Endothelial cell of umbilical vein (primary cell): ENCODE results near the gene MBD1. TPM values are rescaled to one million over a fixed set of nuclear protein-coding genes. Genes with fewer than 3 reads are reported as not detected.

ENCODE experiments used
- BruUV-seq: library from RNA; stranded (reverse); fragments of 400-500 nt; replicated peaks from 2 replicates; lab custom pipeline; 2021; lab: Mats Ljungman, UMichigan
- CTCF ChIA-PET: fragments of 300-600, 350-600 bp; sonication (Branson Sonifier 250); formaldehyde crosslinking; loops from one replicate; lab custom pipeline; 2021; ENCODE audit warnings: antibody characterized with exemption, inconsistent platforms; lab: Charles Lee
- POLR2A ChIA-PET: fragments of 300-600, 350-600 bp; sonication (Branson Sonifier 250); formaldehyde crosslinking; loops from one replicate; lab custom pipeline; 2021; ENCODE audit warnings: antibody characterized with exemption, inconsistent platforms; lab: Charles Lee
- DNase-seq: peaks from one replicate; pipeline ENCODE4 v3.0.0-alpha.2; 2011; ENCODE audit warnings: low read depth, low spot score
- FAIRE-seq: peaks from 2 replicates; lab custom pipeline; 2011; peaks lifted over from hg19 to GRCh38; lab: Jason Lieb, UNC
- H2AFZ ChIP-seq: 2 replicates; pipeline ENCODE4 v1.6.0; 2012; ENCODE audit warnings: low read depth, low read length, control low read depth, inconsistent platforms
- H3K27ac ChIP-seq: 2 replicates; pipeline ENCODE4 v1.5.1; 2011; ENCODE audit warnings: low read depth, mild to moderate bottlenecking, control low read depth, low read length, moderate library complexity; ENCODE audit not compliant: insufficient read depth
- H3K27me3 ChIP-seq, 2 experiments: 2 replicates each; pipeline versions ENCODE4 v1.6.0 to v1.6.1; 2011; ENCODE audit warnings: low read length in 2 of 2, mixed read lengths in 1 of 2; ENCODE audit not compliant: control insufficient read depth in 2 of 2, insufficient read depth in 2 of 2
- H3K36me3 ChIP-seq, 2 experiments: 2 replicates in 1 of 2; 3 replicates in 1 of 2; pipeline ENCODE4 v1.5.1; 2011; ENCODE audit warnings: low read length in 2 of 2, mild to moderate bottlenecking in 1 of 2, moderate library complexity in 1 of 2; ENCODE audit not compliant: control insufficient read depth in 2 of 2, insufficient read depth in 2 of 2; ENCODE audit errors: extremely low read depth in 1 of 2
- H3K4me1 ChIP-seq: 3 replicates; pipeline ENCODE4 v1.5.1; 2011; ENCODE audit warnings: mild to moderate bottlenecking, low read length; ENCODE audit not compliant: control insufficient read depth, insufficient read depth; ENCODE audit errors: extremely low read depth
- H3K4me2 ChIP-seq: 2 replicates; pipeline ENCODE4 v1.6.1; 2011; ENCODE audit warnings: low read length, control low read depth, mixed read lengths; ENCODE audit not compliant: insufficient read depth
- H3K4me3 ChIP-seq, 3 experiments: fragments of 200-600 bp in 1 of 3; sonication (generic), shearing (Covaris generic) in 1 of 3; replicated peaks in 1 of 3; 2 replicates each; pipeline ENCODE4 v1.5.1; 2011 to 2016; ENCODE audit warnings: control low read depth in 3 of 3, low read length in 3 of 3, mild to moderate bottlenecking in 2 of 3, inconsistent platforms in 1 of 3, low read depth in 1 of 3, moderate library complexity in 1 of 3; ENCODE audit not compliant: insufficient read depth in 1 of 3
- H3K79me2 ChIP-seq: 2 replicates; pipeline ENCODE4 v1.6.0; 2012; ENCODE audit warnings: low read length, inconsistent platforms; ENCODE audit not compliant: control insufficient read depth, insufficient read depth
- H3K9ac ChIP-seq: replicated peaks from 2 replicates; pipeline ENCODE3; 2011; ENCODE audit warnings: low read length, control low read depth; ENCODE audit not compliant: insufficient read depth; ENCODE audit errors: extremely low read depth
- H3K9me1 ChIP-seq: replicated peaks from 3 replicates; pipeline ENCODE4 v1.6.0; 2011; ENCODE audit warnings: mild to moderate bottlenecking, low read length; ENCODE audit not compliant: control insufficient read depth, insufficient read depth; ENCODE audit errors: extremely low read depth
- H3K9me3 ChIP-seq: replicated peaks from 2 replicates; pipeline ENCODE4 v1.5.1; 2012; ENCODE audit warnings: low read length, inconsistent platforms; ENCODE audit not compliant: control insufficient read depth, insufficient read depth
- H4K20me1 ChIP-seq: replicated peaks from 2 replicates; pipeline ENCODE3; 2011; ENCODE audit warnings: mild to moderate bottlenecking, low read length; ENCODE audit not compliant: control insufficient read depth, insufficient read depth; ENCODE audit errors: extremely low read depth
- EZH2 ChIP-seq: IDR thresholded peaks from 2 replicates; pipeline ENCODE4 v1.6.1; 2012; ENCODE audit warnings: borderline replicate concordance, low read depth, mild to moderate bottlenecking, moderate library complexity, low read length, inconsistent platforms; ENCODE audit not compliant: severe bottlenecking
- FOS ChIP-seq: IDR thresholded peaks from 2 replicates; pipeline ENCODE4 v1.6.1; 2011; ENCODE audit warnings: mild to moderate bottlenecking, low read length, moderate library complexity, borderline replicate concordance; ENCODE audit not compliant: insufficient read depth
- GATA2 ChIP-seq: IDR thresholded peaks from 2 replicates; pipeline ENCODE4 v1.7.0; 2011; ENCODE audit warnings: low read depth, mild to moderate bottlenecking, moderate library complexity, mixed read lengths, low read length; ENCODE audit not compliant: insufficient read length, insufficient read depth
- JUN ChIP-seq: IDR thresholded peaks from 2 replicates; pipeline ENCODE4 v1.6.1; 2011; ENCODE audit warnings: borderline replicate concordance, low read depth; ENCODE audit not compliant: insufficient read length, insufficient read depth
- MYC ChIP-seq: IDR thresholded peaks from one replicate; pipeline ENCODE4 v1.6.1; 2011; ENCODE audit warnings: mild to moderate bottlenecking, low read depth, low read length
- POLR2A ChIP-seq: IDR thresholded peaks from 2 replicates; pipeline ENCODE4 v1.6.1; 2012; ENCODE audit warnings: low read depth, mild to moderate bottlenecking, control low read depth, low read length
- POLR2AphosphoS5 ChIP-seq: IDR thresholded peaks from 2 replicates; pipeline ENCODE4 v1.6.1; 2012; ENCODE audit warnings: low read depth, mild to moderate bottlenecking, control low read depth, low read length, moderate library complexity; ENCODE audit not compliant: insufficient read depth
- dilution Hi-C: fragments of 300-500 bp; cut with MboI; formaldehyde crosslinking; loops from one replicate; pipeline ENCODE4 v1.15.0; 2019; ENCODE audit warnings: low sequenced_read_pairs; ENCODE audit not compliant: extremely low pct_ligation_motif_present
- intact Hi-C: fragments of 100-400 bp; cut with micrococcal nuclease; formaldehyde crosslinking; loops from one replicate; pipeline ENCODE4 v1.10.0; 2022
- polyA plus RNA-seq, 4 experiments: library from polyadenylated mRNA; depleted of rRNA in 3 of 4; stranded (reverse) in 3 of 4; unstranded in 1 of 4; fragments of >200 nt; gene quantifications; 2 replicates each; pipeline versions ENCODE4 v1.2.1 to v1.2.3, GENCODE V29; 2011 to 2012; ENCODE audit warnings: missing spikeins in 1 of 4
- total RNA-seq: library from RNA; stranded (reverse); gene quantifications from 2 replicates; pipeline ENCODE4 v1.2.3, GENCODE V29; 2021
- TF ChIP-seq, protein P1 (sequence below), 2 donors: IDR thresholded peaks; 1 replicate in 1 of 2; 2 replicates in 1 of 2; pipeline ENCODE4 v1.5.1; 2011; ENCODE audit warnings: low read length in 2 of 2, mild to moderate bottlenecking in 2 of 2, moderate library complexity in 2 of 2, control low read depth in 1 of 2, inconsistent platforms in 1 of 2, low read depth in 1 of 2; ENCODE audit not compliant: insufficient read depth in 1 of 2; ENCODE audit errors: extremely low read depth in 1 of 2
- TF ChIP-seq, protein P2 (sequence below): IDR thresholded peaks from 2 replicates; pipeline ENCODE4 v1.6.1; 2011; ENCODE audit not compliant: insufficient read depth, insufficient read length

Gene MBD1
- total and polyA plus RNA-seq, 2 donors (not counting 3 experiments of a cell fraction or from before 2014, with no cell fraction given): 57.2 to 77.5 TPM

DNA sequence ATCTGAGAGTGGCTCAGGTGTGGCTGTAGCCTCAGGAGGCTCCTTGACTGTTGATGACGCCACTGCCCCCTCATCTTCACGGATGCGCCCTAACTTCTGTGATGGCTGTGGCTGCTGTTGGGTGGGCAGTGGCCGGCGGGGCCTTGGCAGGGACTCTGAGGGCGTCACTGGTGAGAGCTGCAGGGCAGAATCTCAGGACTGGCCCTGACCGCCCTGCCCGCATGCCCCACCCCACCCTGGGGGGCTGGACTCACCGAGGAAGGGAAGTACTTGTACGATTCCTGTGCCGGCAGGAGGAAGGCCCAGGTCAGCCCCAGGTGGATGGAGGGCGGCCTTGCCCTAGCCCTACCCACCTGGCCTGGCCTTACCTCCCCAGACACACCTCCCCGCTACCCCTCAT is 3.7 kb upstream of the MBD1 start:
- H3K4me3 ChIP-seq: no peak overlapping the region
- H3K4me1 ChIP-seq: peaks cover 14% of the 10 kb centered on the region
- FAIRE-seq: no peak
- H3K27ac ChIP-seq: no peak overlapping the region
- peaks cover 24% of the 10 kb centered on the region for H3K79me2 ChIP-seq
- no TSS peak for BruUV-seq
- no peak overlapping the region for H2AFZ ChIP-seq
- no peak overlapping the region for H3K4me2 ChIP-seq
- intact Hi-C loops: no loop called here
- TF ChIP-seq JUN: no peak
- no peak for TF ChIP-seq MYC
- no peak for TF ChIP-seq FOS
- no peak for TF ChIP-seq POLR2AphosphoS5
- TF ChIP-seq POLR2A: no peak
- no peaks in the 10 kb centered on the region for H3K27me3 ChIP-seq
- no peaks in the 10 kb centered on the region for H3K9me1 ChIP-seq
- no peaks in the 10 kb centered on the region for H4K20me1 ChIP-seq
- dilution Hi-C loops: no loop called here
- peaks cover 0 to 26% of the 10 kb centered on the region in 2 experiments for H3K36me3 ChIP-seq
- ChIA-PET POLR2A (no interaction called here), CTCF (no interaction called here)
- no peak for DNase-seq
- no peaks in the 10 kb centered on the region for H3K9me3 ChIP-seq
- H3K9ac ChIP-seq: no peak overlapping the region

DNA sequence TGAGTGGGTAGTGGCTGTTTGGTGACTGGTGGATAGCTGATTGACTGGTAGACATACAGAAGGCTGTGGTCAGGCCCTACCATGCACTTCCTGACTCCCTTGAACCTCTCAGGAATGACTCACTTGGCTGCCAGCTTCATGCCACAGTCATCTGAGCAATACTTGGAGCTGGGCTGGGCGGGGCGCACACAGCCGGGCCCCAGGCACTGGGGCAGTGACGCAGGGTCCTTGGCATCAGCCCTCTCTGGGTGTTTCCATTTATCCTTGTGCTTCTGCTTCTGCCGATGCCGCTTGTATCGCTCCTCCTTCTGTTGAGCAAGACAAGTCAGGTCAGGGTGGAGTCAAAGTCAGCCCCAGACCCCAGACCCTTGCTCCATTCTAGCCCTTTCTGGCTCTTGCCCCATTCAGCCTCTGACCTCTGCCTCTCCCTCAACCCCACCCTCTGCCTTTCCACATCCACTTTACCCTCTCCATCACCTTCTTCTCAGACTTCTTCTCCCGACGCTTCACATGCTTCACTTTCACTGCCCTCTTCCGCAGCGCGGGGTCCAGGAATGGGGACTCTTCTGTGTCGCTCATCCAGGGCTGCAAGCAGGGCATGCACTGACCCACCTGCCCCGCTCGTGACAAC is 3.0 kb upstream of the MBD1 start:
- POLR2A ChIA-PET: no interaction called here
- no peaks in the 10 kb centered on the region for H4K20me1 ChIP-seq
- H2AFZ ChIP-seq: no peak overlapping the region
- BruUV-seq: TSS peak; percentile 11
- intact Hi-C loops: loop anchor here (5.0 kb wide), 2 partner anchors 792 to 913 kb away; partner anchors contain the start of genes MEX3C and RPL17
- no peaks in the 10 kb centered on the region for H3K27me3 ChIP-seq
- no peak overlapping the region for H3K9ac ChIP-seq
- H3K9me3 ChIP-seq: no peaks in the 10 kb centered on the region
- peaks cover 0 to 26% of the 10 kb centered on the region in 2 experiments for H3K36me3 ChIP-seq
- H3K4me2 ChIP-seq: no peak overlapping the region
- dilution Hi-C loops: no loop called here
- TF ChIP-seq POLR2AphosphoS5 (no peak), MYC (no peak), EZH2 (no peak), JUN (no peak), POLR2A (no peak), FOS (no peak), GATA2 (no peak)
- TF ChIP-seq, protein P1, sequence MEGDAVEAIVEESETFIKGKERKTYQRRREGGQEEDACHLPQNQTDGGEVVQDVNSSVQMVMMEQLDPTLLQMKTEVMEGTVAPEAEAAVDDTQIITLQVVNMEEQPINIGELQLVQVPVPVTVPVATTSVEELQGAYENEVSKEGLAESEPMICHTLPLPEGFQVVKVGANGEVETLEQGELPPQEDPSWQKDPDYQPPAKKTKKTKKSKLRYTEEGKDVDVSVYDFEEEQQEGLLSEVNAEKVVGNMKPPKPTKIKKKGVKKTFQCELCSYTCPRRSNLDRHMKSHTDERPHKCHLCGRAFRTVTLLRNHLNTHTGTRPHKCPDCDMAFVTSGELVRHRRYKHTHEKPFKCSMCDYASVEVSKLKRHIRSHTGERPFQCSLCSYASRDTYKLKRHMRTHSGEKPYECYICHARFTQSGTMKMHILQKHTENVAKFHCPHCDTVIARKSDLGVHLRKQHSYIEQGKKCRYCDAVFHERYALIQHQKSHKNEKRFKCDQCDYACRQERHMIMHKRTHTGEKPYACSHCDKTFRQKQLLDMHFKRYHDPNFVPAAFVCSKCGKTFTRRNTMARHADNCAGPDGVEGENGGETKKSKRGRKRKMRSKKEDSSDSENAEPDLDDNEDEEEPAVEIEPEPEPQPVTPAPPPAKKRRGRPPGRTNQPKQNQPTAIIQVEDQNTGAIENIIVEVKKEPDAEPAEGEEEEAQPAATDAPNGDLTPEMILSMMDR (IDR thresholded peaks at IDR 0.05; ENCODE audit: extremely low read depth in 1 of 2, insufficient read depth in 1 of 2, low read depth in 1 of 2, low read length in 2 of 2): no peak
- TF ChIP-seq, protein P2, sequence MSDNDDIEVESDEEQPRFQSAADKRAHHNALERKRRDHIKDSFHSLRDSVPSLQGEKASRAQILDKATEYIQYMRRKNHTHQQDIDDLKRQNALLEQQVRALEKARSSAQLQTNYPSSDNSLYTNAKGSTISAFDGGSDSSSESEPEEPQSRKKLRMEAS: no peak
- peaks cover 31% of the 10 kb centered on the region for H3K79me2 ChIP-seq
- no peaks in the 10 kb centered on the region for H3K9me1 ChIP-seq
- DNase-seq (no peak), FAIRE-seq (no peak)
- CTCF ChIA-PET: no interaction called here
- H3K4me3 ChIP-seq: no peak overlapping the region
- H3K4me1 ChIP-seq: peaks cover 21% of the 10 kb centered on the region
- H3K27ac ChIP-seq: no peak overlapping the region
